ENCODE data around the gene WNT3.
"Not testable (repeated sequence)": the region's sequence is repeated elsewhere in the genome, so short reads cannot be mapped to it uniquely, and the experiment has no call there.

WNT3 gene

GRCh38 chr17:46810837-46811236 lies 7.7 kb downstream of the WNT3 start:
- Mint-ChIP-seq H3K36me3 (no peaks in the 10 kb centered on the region), H3K4me1 (no peaks in the 10 kb centered on the region), H3K9me3 (no peaks in the 10 kb centered on the region), H3K27ac (no peak overlapping the region), H3K4me3 (no peak overlapping the region)
- DNase-seq (ENCODE audit: low spot score in 2 of 2) (no peak), ATAC-seq (no peak)

- no peaks in the 10 kb centered on the region for H3K36me3 Mint-ChIP-seq
- no peak overlapping the region for H3K4me3 Mint-ChIP-seq
- ATAC-seq (no peak), DNase-seq (ENCODE audit: low spot score in 2 of 2) (no peak)
- H3K9me3 Mint-ChIP-seq: peaks cover 2% of the 10 kb centered on the region
- no peak overlapping the region for H3K27ac Mint-ChIP-seq
- no peaks in the 10 kb centered on the region for H3K4me1 Mint-ChIP-seq
Measured at GRCh38 chr17:46809110-46809571, 9.4 kb downstream of the WNT3 start.

GRCh38 chr17:46805771-46806170 lies 12.7 kb downstream of the WNT3 start:
- peaks cover 2% of the 10 kb centered on the region for H3K9me3 Mint-ChIP-seq
- no peaks in the 10 kb centered on the region for H3K4me1 Mint-ChIP-seq
- H3K27ac Mint-ChIP-seq: no peak overlapping the region
- DNase-seq (ENCODE audit: low spot score in 2 of 2) (no peak), ATAC-seq (no peak)
- H3K4me3 Mint-ChIP-seq: no peak overlapping the region
- H3K36me3 Mint-ChIP-seq: no peaks in the 10 kb centered on the region

GRCh38 chr17:46803544-46803943 lies 14.9 kb downstream of the WNT3 start:
- Mint-ChIP-seq H3K36me3 (no peaks in the 10 kb centered on the region), H3K4me3 (no peak overlapping the region), H3K9me3 (peaks cover 2% of the 10 kb centered on the region), H3K27ac (no peak overlapping the region), H3K4me1 (no peaks in the 10 kb centered on the region)
- no peak for ATAC-seq
- DNase-seq (ENCODE audit: low spot score in 2 of 2): no peak

GRCh38 chr17:46802800-46803199 lies 15.7 kb downstream of the WNT3 start:
- H3K9me3 Mint-ChIP-seq: peaks cover 2% of the 10 kb centered on the region

GRCh38 chr17:46800573-46800972 lies 17.9 kb downstream of the WNT3 start:
- H3K36me3 Mint-ChIP-seq: no peaks in the 10 kb centered on the region
- H3K27ac Mint-ChIP-seq: no peak overlapping the region
- peaks cover 2% of the 10 kb centered on the region for H3K9me3 Mint-ChIP-seq

More at GRCh38 chr17:46802800-46803199, 15.7 kb downstream of the WNT3 start:
- no peak overlapping the region for H3K27ac Mint-ChIP-seq
- DNase-seq (ENCODE audit: low spot score in 2 of 2) (no peak), ATAC-seq (no peak)
- no peaks in the 10 kb centered on the region for H3K4me1 Mint-ChIP-seq
- H3K4me3 Mint-ChIP-seq: no peak overlapping the region
- no peaks in the 10 kb centered on the region for H3K36me3 Mint-ChIP-seq

GRCh38 chr17:46796956-46797530 lies 21.4 kb downstream of the WNT3 start:
- H3K4me3 Mint-ChIP-seq: no peak overlapping the region
- H3K9me3 Mint-ChIP-seq: no peaks in the 10 kb centered on the region
- ATAC-seq: no peak
- H3K27ac Mint-ChIP-seq: no peak overlapping the region
- DNase-seq (ENCODE audit: low spot score in 2 of 2): no peak
- no peaks in the 10 kb centered on the region for H3K36me3 Mint-ChIP-seq
- no peaks in the 10 kb centered on the region for H3K4me1 Mint-ChIP-seq

More at GRCh38 chr17:46800573-46800972, 17.9 kb downstream of the WNT3 start:
- Mint-ChIP-seq H3K4me3 (no peak overlapping the region), H3K4me1 (no peaks in the 10 kb centered on the region)
- ATAC-seq: no peak
- DNase-seq (ENCODE audit: low spot score in 2 of 2): no peak

- DNase-seq (ENCODE audit: low spot score in 2 of 2) (no peak), ATAC-seq (no peak)
- no peak overlapping the region for H3K4me3 Mint-ChIP-seq
- no peaks in the 10 kb centered on the region for H3K4me1 Mint-ChIP-seq
- H3K9me3 Mint-ChIP-seq: no peaks in the 10 kb centered on the region
- H3K27ac Mint-ChIP-seq: no peak overlapping the region
- no peaks in the 10 kb centered on the region for H3K36me3 Mint-ChIP-seq
Measured at GRCh38 chr17:46796524-46796923, 22.0 kb downstream of the WNT3 start.

- Mint-ChIP-seq H3K4me3 (no peak overlapping the region), H3K9me3 (no peaks in the 10 kb centered on the region), H3K27ac (no peak overlapping the region), H3K4me1 (no peaks in the 10 kb centered on the region), H3K36me3 (no peaks in the 10 kb centered on the region)
- ATAC-seq (no peak), DNase-seq (ENCODE audit: low spot score in 2 of 2) (no peak)
Measured at GRCh38 chr17:46796084-46796483, 22.4 kb downstream of the WNT3 start.

- Mint-ChIP-seq H3K9me3 (no peaks in the 10 kb centered on the region), H3K4me1 (no peaks in the 10 kb centered on the region), H3K36me3 (no peaks in the 10 kb centered on the region), H3K4me3 (no peak overlapping the region), H3K27ac (no peak overlapping the region)
- DNase-seq (ENCODE audit: low spot score in 2 of 2) (no peak), ATAC-seq (peak; percentile 12)
Measured at GRCh38 chr17:46795379-46795952, 23.0 kb downstream of the WNT3 start.

GRCh38 chr17:46794318-46794717 lies 24.2 kb downstream of the WNT3 start:
- no peaks in the 10 kb centered on the region for H3K9me3 Mint-ChIP-seq
- no peak overlapping the region for H3K4me3 Mint-ChIP-seq
- no peak overlapping the region for H3K27ac Mint-ChIP-seq
- no peak for DNase-seq (ENCODE audit: low spot score in 2 of 2)
- no peaks in the 10 kb centered on the region for H3K4me1 Mint-ChIP-seq
- H3K36me3 Mint-ChIP-seq: no peaks in the 10 kb centered on the region
- peak; percentile 19 for ATAC-seq

GRCh38 chr17:46793541-46793940 lies 25.0 kb downstream of the WNT3 start:
- Mint-ChIP-seq H3K36me3 (no peaks in the 10 kb centered on the region), H3K4me1 (no peaks in the 10 kb centered on the region), H3K9me3 (no peaks in the 10 kb centered on the region), H3K27ac (no peak overlapping the region), H3K4me3 (no peak overlapping the region)
- DNase-seq (ENCODE audit: low spot score in 2 of 2) (no peak), ATAC-seq (no peak)

- DNase-seq (ENCODE audit: low spot score in 2 of 2); H3K9me3 Mint-ChIP-seq; H3K4me3 Mint-ChIP-seq; H3K27ac Mint-ChIP-seq; ATAC-seq; H3K4me1 Mint-ChIP-seq; H3K36me3 Mint-ChIP-seq: not testable (repeated sequence)
Measured at GRCh38 chr17:46793023-46793422, 25.5 kb downstream of the WNT3 start.

GRCh38 chr17:46792071-46792470 lies 26.4 kb downstream of the WNT3 start:
- Mint-ChIP-seq H3K9me3 (no peaks in the 10 kb centered on the region), H3K36me3 (no peaks in the 10 kb centered on the region), H3K27ac (no peak overlapping the region), H3K4me1 (no peaks in the 10 kb centered on the region), H3K4me3 (no peak overlapping the region)
- DNase-seq (ENCODE audit: low spot score in 2 of 2) (no peak), ATAC-seq (no peak)

- Mint-ChIP-seq H3K27ac (no peak overlapping the region), H3K4me3 (no peak overlapping the region), H3K4me1 (no peaks in the 10 kb centered on the region), H3K36me3 (no peaks in the 10 kb centered on the region), H3K9me3 (no peaks in the 10 kb centered on the region)
- ATAC-seq: no peak
- no peak for DNase-seq (ENCODE audit: low spot score in 2 of 2)
Measured at GRCh38 chr17:46791531-46791930, 27.0 kb downstream of the WNT3 start.

- H3K4me1 Mint-ChIP-seq: no peaks in the 10 kb centered on the region
- H3K4me3 Mint-ChIP-seq: no peak overlapping the region
- H3K27ac Mint-ChIP-seq: peak overlapping the region; percentile 23
- no peaks in the 10 kb centered on the region for H3K36me3 Mint-ChIP-seq
- no peak for ATAC-seq
- DNase-seq (ENCODE audit: low spot score in 2 of 2): no peak
- no peaks in the 10 kb centered on the region for H3K9me3 Mint-ChIP-seq
Measured at GRCh38 chr17:46790216-46790615, 28.3 kb downstream of the WNT3 start.
